Panc1 (cell line): Measurements from ENCODE around the gene NCBP2L. TPM values are rescaled to one million over a fixed set of nuclear protein-coding genes. Genes with fewer than 3 reads are reported as not detected.
A peak's percentile ranks its signal among the peaks of the same experiment; 100 is the strongest.

ENCODE experiments used
- ATAC-seq: fragments of 200-7000 bp; cut with Tn5 transposase; 2 replicates; pipeline ENCODE4 v1.9.1; 2020; ENCODE audit warnings: mild to moderate bottlenecking, moderate library complexity
- Bru-seq: library from RNA; stranded (reverse); fragments of 400-500 nt; gene quantifications from one replicate; lab custom pipeline; 2021; lab: Mats Ljungman, UMichigan
- BruChase-seq, 2 experiments: library from RNA; stranded (reverse); fragments of 400-500 nt; gene quantifications; one replicate each; lab custom pipeline; 2021; lab: Mats Ljungman, UMichigan
- BruUV-seq: library from RNA; stranded (reverse); fragments of 400-500 nt; replicated peaks from 2 replicates; lab custom pipeline; 2021; lab: Mats Ljungman, UMichigan
- CTCF ChIA-PET: fragments of 300-600 bp; sonication (Branson Sonifier 250); formaldehyde crosslinking; loops from one replicate; lab custom pipeline; 2022; ENCODE audit warnings: antibody characterized with exemption; lab: Charles Lee
- POLR2A ChIA-PET: fragments of 300-600 bp; sonication (Branson Sonifier 250); formaldehyde crosslinking; loops from one replicate; lab custom pipeline; 2022; ENCODE audit warnings: antibody characterized with exemption; lab: Charles Lee
- DNase-seq: peaks from one replicate; pipeline ENCODE4 v3.0.0-alpha.2; 2010; ENCODE audit warnings: low read depth, low spot score
- H3K27ac ChIP-seq: 2 replicates; pipeline ENCODE4 v1.5.1; 2011; ENCODE audit warnings: mild to moderate bottlenecking, low read length, inconsistent platforms
- H3K27me3 ChIP-seq: fragments of 200-500 bp; sonication (Bioruptor generic); 2 replicates; pipeline ENCODE4 v1.6.0; 2014; ENCODE audit warnings: low read length, inconsistent platforms; ENCODE audit not compliant: control insufficient read depth, insufficient read depth
- H3K36me3 ChIP-seq: fragments of 200-500 bp; sonication (Bioruptor generic); 2 replicates; pipeline ENCODE4 v1.5.1; 2014; ENCODE audit warnings: inconsistent platforms, mild to moderate bottlenecking, low read length, moderate library complexity; ENCODE audit not compliant: control insufficient read depth, insufficient read depth
- H3K4me1 ChIP-seq: 2 replicates; pipeline ENCODE4 v1.5.1; 2011; ENCODE audit warnings: inconsistent platforms, mild to moderate bottlenecking, low read length, moderate library complexity; ENCODE audit not compliant: control insufficient read depth, insufficient read depth
- H3K4me3 ChIP-seq, 2 experiments: 2 replicates each; pipeline ENCODE4 v1.5.1; 2011 to 2012; ENCODE audit warnings: low read depth in 2 of 2, low read length in 2 of 2, mild to moderate bottlenecking in 2 of 2, inconsistent platforms in 1 of 2, moderate library complexity in 1 of 2
- H3K9me3 ChIP-seq: fragments of 200-500 bp; sonication (Bioruptor generic); 2 replicates; pipeline ENCODE4 v1.5.1; 2014; ENCODE audit warnings: low read depth, mild to moderate bottlenecking, inconsistent platforms, low read length, moderate library complexity; ENCODE audit not compliant: control insufficient read depth, insufficient read depth
- CTCF ChIP-seq: fragments of 450-650 bp; IDR thresholded peaks from 2 replicates; pipeline ENCODE4 v1.5.1; 2017; ENCODE audit warnings: mild to moderate bottlenecking
- POLR2AphosphoS5 ChIP-seq: IDR thresholded peaks from 2 replicates; pipeline ENCODE4 v1.6.1; 2012; ENCODE audit warnings: mild to moderate bottlenecking, low read depth, low read length, moderate library complexity
- REST ChIP-seq, 2 experiments: IDR thresholded peaks; 2 replicates each; pipeline ENCODE4 v1.6.1; 2011 to 2012; ENCODE audit warnings: low read depth in 2 of 2, control low read depth in 1 of 2, low read length in 1 of 2, mild to moderate bottlenecking in 1 of 2, moderate library complexity in 1 of 2; ENCODE audit not compliant: insufficient read depth in 1 of 2
- SIN3A ChIP-seq: IDR thresholded peaks from 2 replicates; pipeline ENCODE4 v1.6.1; 2012; ENCODE audit warnings: low read depth, mild to moderate bottlenecking, low read length, moderate library complexity, borderline replicate concordance; ENCODE audit not compliant: insufficient read depth
- TCF7L2 ChIP-seq: IDR thresholded peaks from 2 replicates; pipeline ENCODE4 v1.6.1; 2011; ENCODE audit warnings: mild to moderate bottlenecking, low read depth, low read length, inconsistent platforms
- in situ Hi-C: cut with HindIII; loops from 2 replicates; pipeline ENCODE4 v1.10.0; 2016; ENCODE audit warnings: low sequenced_read_pairs, low pct_unique_long_range_greater_than_20kb
- intact Hi-C: fragments of 100-400 bp; cut with micrococcal nuclease; formaldehyde crosslinking; loops from one replicate; pipeline ENCODE4 v1.10.0; 2022; ENCODE audit not compliant: unreplicated experiment
- long read RNA-seq: library from polyadenylated mRNA; unstranded; transcript quantifications from one replicate; pipeline ENCODE4 v2.0.0, GENCODE V29; 2021; ENCODE audit not compliant: unreplicated experiment
- polyA plus RNA-seq: library from polyadenylated mRNA; unstranded; fragments of >200 nt; gene quantifications from one replicate; pipeline ENCODE4 v1.2.1, GENCODE V29; 2012; ENCODE audit warnings: missing spikeins; ENCODE audit not compliant: insufficient read length
- total RNA-seq: library from RNA; stranded (reverse); gene quantifications from one replicate; pipeline ENCODE4 v1.2.1, GENCODE V29; 2021; ENCODE audit not compliant: unreplicated experiment

Gene NCBP2L
- total RNA-seq: not detected
- polyA plus RNA-seq: not detected
- Bru-seq, nascent RNA: not detected
- BruChase-seq, experiment 1, labeled RNA remaining after a 2-hour chase: not detected
- BruChase-seq, experiment 2, labeled RNA remaining after a 6-hour chase: not detected
- long read RNA-seq: 0 reads

- no TSS peak for BruUV-seq
- no peak for ATAC-seq
- peak; percentile 39; the same call in 1 of the 2 replicates for TF ChIP-seq CTCF
- TF ChIP-seq TCF7L2: no peak
- H3K36me3 ChIP-seq: no peaks in the 10 kb centered on the region
- H3K4me1 ChIP-seq: peaks cover 7% of the 10 kb centered on the region
- intact Hi-C loops (loop anchor here (1.0 to 10.0 kb wide), 5 partner anchors 61 to 295 kb away; no protein-coding TSS in a partner anchor), in situ Hi-C loops (no loop called here)
- CTCF ChIA-PET: interaction anchor here (0.6 to 2.0 kb wide), 8 partner anchors 59 to 243 kb away, joined by 3 to 19 read pairs (median 4); no protein-coding TSS in a partner anchor
- no peak for DNase-seq
- POLR2A ChIA-PET: no interaction called here
- peak within 1 kb of the TSS; percentile 42 to 71 for H3K4me3 ChIP-seq
- H3K27ac ChIP-seq: no peak within 1 kb of the TSS; the same call in 1 of the 2 replicates
- H3K27me3 ChIP-seq: no peaks in the 10 kb centered on the region; the same call in 1 of the 2 replicates
- no peaks in the 10 kb centered on the region for H3K9me3 ChIP-seq
Measured at GRCh38 chrX:107777536-107777832, at the start of gene NCBP2L. NCBP2L (plus strand) TSS chrX:107777733; CDS start chrX:107794221, 16,488 bp downstream.

- DNase-seq: no peak
- Histone ChIP-seq H3K36me3 (no peaks in the 10 kb centered on the region), H3K4me3 (no peak overlapping the region), H3K9me3 (no peaks in the 10 kb centered on the region), H3K27ac (no peak overlapping the region), H3K27me3 (no peaks in the 10 kb centered on the region), H3K4me1 (peaks cover 8% of the 10 kb centered on the region; the same call in 1 of the 2 replicates)
- CTCF ChIA-PET: interaction anchor here (0.6 kb wide), 1 partner anchor 56 kb away, joined by 5 read pairs; no protein-coding TSS in a partner anchor
- in situ Hi-C loops (no loop called here), intact Hi-C loops (no loop called here)
- no peak for TF ChIP-seq POLR2AphosphoS5
- TF ChIP-seq TCF7L2: no peak
- no peak for TF ChIP-seq SIN3A
- TF ChIP-seq CTCF: no peak
- TF ChIP-seq REST (IDR thresholded peaks at IDR 0.05; ENCODE audit: insufficient read depth in 1 of 2, low read depth in 2 of 2, low read length in 1 of 2): no peak
- no TSS peak for BruUV-seq
- POLR2A ChIA-PET: interaction anchor here (1.2 kb wide), 1 partner anchor 99 kb away, joined by 3 read pairs; no protein-coding TSS in a partner anchor
- no peak for ATAC-seq
Measured at GRCh38 chrX:107728371-107729099, 49.0 kb upstream of the NCBP2L start.
